ENCODE data around the gene ARHGAP4.
A peak's percentile ranks its signal among the peaks of the same experiment; 100 is the strongest.

Gene ARHGAP4

GRCh38 chrX:153925739-153926551 is at the start of gene ARHGAP4:
Gene ARHGAP4 (minus strand): TSS chrX:153926264. CDS start chrX:153926202, 62 bp downstream.
- DNase-seq (ENCODE audit: low read depth): no peak

GRCh38 chrX:153974726-153975286 is 48.7 kb upstream of the ARHGAP4 start:
- DNase-seq (ENCODE audit: low read depth): no peak

- DNase-seq (ENCODE audit: low read depth): no peak
Measured at GRCh38 chrX:153974003-153974725, 48.1 kb upstream of the ARHGAP4 start.

GRCh38 chrX:153973127-153974002 is 47.3 kb upstream of the ARHGAP4 start:
- peak; percentile 36 for DNase-seq (ENCODE audit: low read depth)

GRCh38 chrX:153972368-153973126 is 46.5 kb upstream of the ARHGAP4 start, which contains the start of gene TMEM187:
Gene TMEM187 (plus strand): TSS chrX:153972754. CDS start chrX:153982063, 9,309 bp downstream.
- peak; percentile 80 for DNase-seq (ENCODE audit: low read depth)

GRCh38 chrX:153971450-153972367 is 45.6 kb upstream of the ARHGAP4 start, which contains the start of gene HCFC1:
Gene HCFC1 (minus strand): TSS chrX:153971818. CDS start chrX:153970840, 978 bp downstream.
- DNase-seq (ENCODE audit: low read depth): peak; percentile 86

- peak; percentile 92 for DNase-seq (ENCODE audit: low read depth)
Measured at GRCh38 chrX:153971124-153971449, 45.0 kb upstream of the ARHGAP4 start.

- peak; percentile 70 for DNase-seq (ENCODE audit: low read depth)
Measured at GRCh38 chrX:153970357-153971123, 44.5 kb upstream of the ARHGAP4 start.

GRCh38 chrX:153969904-153970356 is 43.9 kb upstream of the ARHGAP4 start:
- DNase-seq (ENCODE audit: low read depth): peak; percentile 41

- DNase-seq (ENCODE audit: low read depth): no peak
Measured at GRCh38 chrX:153969125-153969903, 43.2 kb upstream of the ARHGAP4 start.

- DNase-seq (ENCODE audit: low read depth): peak; percentile 32
Measured at GRCh38 chrX:153968754-153969124, 42.7 kb upstream of the ARHGAP4 start.

- no peak for DNase-seq (ENCODE audit: low read depth)
Measured at GRCh38 chrX:153968255-153968654, 42.2 kb upstream of the ARHGAP4 start.

- no peak for DNase-seq (ENCODE audit: low read depth)
Measured at GRCh38 chrX:153967536-153968224, 41.6 kb upstream of the ARHGAP4 start.

- DNase-seq (ENCODE audit: low read depth): peak; percentile 25
Measured at GRCh38 chrX:153966841-153967535, 40.9 kb upstream of the ARHGAP4 start.

- DNase-seq (ENCODE audit: low read depth): peak; percentile 9
Measured at GRCh38 chrX:153966283-153966688, 40.2 kb upstream of the ARHGAP4 start.

- DNase-seq (ENCODE audit: low read depth): no peak
Measured at GRCh38 chrX:153965406-153965805, 39.3 kb upstream of the ARHGAP4 start.

- no peak for DNase-seq (ENCODE audit: low read depth)
Measured at GRCh38 chrX:153964105-153964504, 38.0 kb upstream of the ARHGAP4 start.

Data from iris pigment epithelial cell (primary cell).